ENCODE results near the gene QPCTL.

The QPCTL gene

DNA sequence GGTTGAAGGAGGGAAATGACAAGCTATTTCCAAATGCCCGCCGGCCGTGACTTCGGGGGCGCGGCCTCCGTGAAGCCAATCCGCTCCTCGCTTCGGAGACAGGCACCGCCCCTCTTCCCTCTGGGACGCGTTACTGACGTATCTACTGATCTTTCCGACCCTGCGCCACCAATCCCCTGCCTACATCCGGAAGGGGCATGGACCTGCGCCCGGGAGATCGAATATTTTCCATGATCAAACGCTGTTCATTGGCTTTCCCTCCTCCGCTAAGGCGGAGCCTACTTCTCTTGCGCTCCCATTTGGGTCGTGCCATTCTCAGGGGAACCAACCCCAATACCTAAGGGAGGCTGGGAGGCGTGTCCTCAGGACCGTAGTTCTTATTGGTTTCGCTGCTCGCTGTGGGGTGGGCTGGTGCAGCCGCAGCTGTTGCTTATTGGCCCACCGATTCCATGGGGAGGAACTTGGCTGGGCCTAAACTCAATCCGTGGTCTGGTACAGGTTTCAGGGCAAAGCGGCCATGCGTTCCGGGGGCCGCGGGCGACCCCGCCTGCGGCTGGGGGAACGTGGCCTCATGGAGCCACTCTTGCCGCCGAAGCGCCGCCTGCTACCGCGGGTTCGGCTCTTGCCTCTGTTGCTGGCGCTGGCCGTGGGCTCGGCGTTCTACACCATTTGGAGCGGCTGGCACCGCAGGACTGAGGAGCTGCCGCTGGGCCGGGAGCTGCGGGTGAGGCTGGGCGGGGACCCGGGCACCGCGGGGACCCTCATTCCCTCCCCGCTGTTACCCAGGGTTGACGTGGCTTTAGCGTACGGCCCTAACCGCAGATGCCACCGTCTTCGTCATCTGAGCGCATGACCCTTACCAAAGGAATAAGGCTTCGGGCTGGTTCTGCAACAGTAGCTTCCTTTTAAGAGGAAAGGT, at the start of gene QPCTL:
Gene QPCTL, plus strand, starts transcription at position 480 of the 919 bp plus-strand sequence. Its CDS starts 38 bp downstream, at position 518.
- peak; percentile 98 for DNase-seq

DNA sequence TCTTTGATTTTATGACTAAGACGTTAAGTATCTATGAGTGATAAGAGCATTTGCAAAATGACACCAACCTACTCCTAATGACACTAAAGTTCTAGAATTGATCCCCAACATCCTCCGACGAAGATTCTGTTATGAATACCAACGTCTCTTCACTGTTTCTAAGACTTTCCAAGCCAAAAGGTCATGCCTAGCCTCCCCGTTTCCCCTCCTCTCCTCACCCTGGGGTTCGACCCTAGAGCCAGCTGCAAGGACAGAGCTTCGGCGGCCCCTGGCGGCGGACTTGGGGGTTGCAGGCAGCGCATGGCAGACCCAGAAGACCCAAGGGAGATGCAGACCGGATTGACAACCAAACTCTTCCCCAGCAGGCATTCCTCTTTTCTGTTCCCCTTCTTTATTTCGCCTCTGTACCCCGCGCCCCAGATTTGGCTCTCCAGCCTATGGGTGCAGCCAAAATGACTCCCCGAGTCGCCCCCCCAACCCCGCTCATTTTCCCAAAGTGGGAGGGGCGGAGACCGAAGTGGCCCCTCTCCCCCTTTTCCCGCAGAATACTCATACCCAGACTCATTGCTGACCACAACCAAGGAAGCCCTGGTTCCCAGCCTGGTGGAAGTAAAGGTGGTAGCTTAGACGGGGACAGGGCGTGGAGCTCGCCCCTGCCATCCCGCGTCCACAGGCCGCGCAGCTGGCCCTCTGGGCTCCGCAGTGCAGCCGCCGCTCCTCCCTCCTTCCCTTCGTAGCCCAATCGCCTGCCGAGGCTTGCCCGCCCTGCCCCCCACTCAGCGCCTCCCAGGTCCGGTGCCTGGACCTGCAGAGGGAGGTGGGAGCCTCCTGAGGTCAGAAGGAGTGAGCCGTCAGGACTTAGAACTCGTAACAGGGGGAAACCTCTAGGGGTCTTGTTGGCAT, 49.2 kb upstream of the QPCTL start:
- DNase-seq: peak; percentile 88

DNA sequence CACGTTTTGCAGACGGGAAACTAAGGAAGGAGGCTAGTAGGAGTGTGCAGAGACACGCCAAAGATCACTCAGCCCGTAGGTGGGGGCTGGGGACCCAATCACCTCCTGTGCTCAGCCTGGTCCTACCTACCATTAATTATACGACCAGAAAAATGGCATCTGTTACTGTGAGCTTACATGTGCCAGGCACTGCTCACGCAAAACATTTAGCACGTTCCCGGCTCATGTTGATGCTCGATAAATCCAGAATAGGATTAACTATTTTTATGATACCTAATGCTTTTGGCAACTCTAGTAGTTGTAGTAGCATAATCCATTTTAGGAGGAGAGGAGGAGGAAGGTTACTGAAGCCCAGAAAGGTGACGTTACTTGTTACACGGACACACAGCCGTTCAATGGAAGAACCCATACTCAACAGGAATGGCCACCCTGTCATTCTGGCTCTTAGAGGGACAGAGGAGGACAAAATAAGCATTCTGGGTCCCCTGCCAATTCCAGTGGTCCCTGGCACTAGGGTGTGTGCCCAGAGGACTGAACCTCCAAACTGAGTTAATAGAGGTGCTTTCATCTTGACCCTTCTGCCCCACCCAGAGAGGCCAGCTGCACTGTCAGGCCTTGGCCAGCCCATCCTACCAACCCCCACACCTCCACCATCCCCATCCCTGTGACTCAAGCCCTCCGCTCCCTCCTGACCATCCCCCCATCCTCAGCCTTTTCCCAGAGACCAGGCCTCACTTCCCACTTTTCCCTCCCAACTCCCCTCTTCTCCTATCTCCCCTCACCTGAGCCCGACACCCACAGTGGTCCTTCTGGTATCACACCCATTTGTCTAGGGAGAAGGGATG, 48.3 kb upstream of the QPCTL start:
- no peak for DNase-seq

DNA sequence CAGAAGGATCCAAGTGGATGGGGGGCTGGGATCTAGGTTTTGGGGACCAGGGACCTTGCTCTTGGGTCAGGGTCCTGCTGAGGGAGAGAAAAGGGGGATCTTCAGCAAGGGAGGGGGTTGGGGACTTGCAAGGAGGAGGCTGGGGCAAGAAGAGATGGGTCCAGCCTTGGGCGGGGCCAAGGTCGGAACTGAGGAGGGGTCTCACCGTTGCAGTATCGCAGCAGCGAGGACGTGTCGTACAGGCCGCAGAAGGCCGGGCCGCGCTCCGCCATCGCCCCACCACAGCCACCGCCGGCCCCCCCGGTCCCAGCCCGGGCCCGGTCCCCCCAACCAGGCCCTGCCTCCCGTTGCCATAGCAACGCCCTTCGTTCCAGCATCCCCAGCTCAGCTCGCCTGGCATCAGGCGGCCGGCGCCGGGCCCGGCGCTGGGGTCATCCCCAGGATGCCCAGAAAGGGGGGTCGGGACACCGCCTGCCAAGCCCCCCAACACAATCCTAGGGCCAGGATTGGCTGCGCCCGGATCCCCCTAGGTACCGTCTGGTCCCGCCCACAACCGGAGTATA, 47.3 kb upstream of the QPCTL start:
- DNase-seq: no peak

DNA sequence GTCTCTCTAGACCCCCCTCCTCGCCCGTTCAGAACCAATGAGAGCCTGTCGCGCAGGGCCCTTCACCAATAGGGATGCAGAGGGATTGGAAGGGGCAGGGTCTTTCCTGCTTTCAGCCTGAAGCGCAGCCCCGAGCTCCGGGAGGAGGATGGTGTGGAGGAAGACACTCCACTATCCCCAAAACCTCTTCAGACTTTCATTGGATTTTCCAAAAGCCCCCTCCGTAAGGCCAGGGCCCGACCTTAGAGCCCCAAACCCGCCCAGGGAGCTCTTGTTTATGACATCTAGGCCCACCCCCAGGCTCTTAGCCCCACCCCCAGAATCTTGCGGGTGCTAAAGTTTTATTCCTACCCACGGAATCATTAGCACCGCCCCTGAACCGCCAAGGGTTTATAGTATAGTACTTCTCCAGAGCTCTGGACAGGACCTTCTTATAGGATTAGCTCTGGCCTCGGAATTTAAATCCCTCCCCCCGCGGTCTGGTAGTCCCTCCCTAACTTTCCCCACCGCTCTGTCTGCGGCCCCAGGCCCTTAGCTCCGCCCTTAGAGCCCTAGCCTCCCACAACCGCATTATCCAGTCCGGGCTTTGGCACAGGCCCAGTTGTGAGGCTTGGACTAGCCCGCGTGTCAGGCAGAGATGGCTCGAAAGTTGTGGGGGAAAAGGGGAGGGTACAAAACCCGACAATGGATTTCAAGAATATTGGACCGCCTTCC, 46.7 kb upstream of the QPCTL start:
- peak; percentile 82 for DNase-seq

DNA sequence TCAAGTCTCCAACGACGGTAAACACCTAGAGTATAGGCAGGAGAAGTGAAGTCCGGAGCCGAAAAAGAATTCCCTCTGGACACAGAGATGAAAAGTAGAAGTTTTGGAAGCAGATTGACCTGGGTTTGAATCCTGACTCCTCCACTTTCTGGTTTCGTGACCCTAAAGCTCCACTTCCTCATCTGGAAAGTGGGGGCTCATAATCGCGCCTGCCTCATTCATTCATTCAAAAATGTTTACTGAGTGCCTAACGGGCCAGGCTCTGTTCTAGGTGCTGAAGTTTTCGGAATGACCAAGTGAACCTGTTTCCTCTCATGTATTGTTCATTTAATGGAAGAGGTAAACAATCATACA, 46.1 kb upstream of the QPCTL start:
- DNase-seq: no peak

DNA sequence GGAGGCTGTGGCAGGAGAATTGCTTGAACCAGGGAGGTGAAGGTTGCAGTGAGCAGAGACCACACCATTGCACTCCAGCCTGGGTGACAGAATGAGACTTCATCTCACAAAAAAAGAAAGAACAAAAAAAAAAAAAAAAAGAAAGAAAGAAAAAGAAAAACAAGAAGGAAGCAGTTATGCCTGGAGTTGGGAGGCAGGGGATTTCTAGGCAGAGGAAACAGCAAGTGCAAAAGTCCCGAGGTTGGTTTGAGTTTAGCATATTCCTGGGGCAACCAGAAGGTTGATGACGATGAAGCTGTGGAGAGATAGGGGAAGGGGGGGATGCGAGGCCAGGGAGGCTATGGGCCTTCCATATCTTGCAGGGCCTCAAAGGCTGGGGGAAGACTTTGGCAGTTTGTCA, 41.7 kb upstream of the QPCTL start:
- DNase-seq: no peak

DNA sequence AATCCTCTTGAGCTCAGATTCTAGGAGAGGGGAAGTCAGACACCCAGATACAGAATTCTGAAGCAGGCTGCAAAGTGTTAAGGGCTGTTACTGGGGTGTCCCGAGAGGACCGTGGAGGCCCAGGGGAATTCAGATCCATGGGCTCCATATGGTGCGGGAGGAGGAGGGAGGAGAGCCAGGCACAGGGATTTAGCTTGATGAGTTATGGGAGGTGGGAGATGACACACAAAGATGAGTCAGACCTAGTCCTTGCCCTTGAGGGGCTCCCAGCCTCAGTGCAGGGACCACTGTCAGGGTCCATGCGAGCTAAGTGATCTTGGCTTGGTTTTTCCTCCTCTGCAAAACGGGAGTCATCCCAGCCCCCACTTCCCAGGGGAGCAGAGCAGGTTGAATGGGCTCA, 38.8 kb upstream of the QPCTL start:
- DNase-seq: no peak

DNA sequence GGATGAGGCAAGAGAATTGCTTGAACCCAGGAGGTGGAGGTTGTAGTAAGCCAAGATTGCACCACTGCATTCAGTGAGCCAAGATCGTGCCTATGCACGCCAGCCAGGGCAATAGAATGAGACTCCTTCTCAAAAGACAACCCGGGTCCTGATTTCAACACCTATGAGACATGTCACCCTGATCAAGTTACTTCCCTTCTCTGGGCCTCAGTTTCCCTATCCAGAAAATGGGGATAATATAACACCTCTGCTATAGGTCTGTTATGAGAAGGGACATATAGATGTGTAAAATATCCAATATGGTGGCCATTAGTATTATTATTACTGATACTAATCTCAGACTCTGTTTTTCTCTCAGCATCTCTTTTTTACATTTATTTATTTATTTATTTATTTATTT, 37.4 kb upstream of the QPCTL start:
- no peak for DNase-seq

DNA sequence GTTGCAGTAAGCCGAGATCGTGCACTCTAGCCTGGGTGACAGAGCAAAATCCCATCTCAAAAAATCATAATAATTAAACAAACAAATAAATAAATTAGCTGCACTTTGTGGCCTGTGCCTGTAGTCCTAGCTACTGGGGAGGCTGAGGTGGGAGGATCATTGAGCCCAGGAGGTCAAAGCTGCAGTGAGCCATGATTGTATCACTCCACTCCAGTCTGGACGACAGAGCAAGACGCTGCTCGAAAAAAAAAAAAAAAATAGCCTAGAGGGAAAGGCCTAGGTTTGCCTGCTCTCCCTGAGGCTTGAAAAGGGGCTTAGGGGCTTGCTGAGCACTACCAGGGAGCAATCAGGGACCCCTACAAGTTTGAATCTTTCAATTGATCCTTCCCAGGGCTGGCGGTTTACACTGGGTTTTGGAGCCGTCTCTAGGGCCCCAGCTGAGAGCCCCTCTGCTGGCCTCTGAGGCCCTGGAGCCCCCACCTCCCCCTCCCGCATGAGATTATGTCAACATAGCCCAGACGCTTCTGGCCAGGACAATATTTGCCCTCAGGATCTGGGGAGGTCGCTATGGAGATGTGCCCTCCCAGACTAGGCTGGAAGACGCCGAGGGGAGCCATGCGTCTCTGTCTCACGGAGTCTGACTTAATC, 34.8 kb upstream of the QPCTL start:
- DNase-seq: no peak

DNA sequence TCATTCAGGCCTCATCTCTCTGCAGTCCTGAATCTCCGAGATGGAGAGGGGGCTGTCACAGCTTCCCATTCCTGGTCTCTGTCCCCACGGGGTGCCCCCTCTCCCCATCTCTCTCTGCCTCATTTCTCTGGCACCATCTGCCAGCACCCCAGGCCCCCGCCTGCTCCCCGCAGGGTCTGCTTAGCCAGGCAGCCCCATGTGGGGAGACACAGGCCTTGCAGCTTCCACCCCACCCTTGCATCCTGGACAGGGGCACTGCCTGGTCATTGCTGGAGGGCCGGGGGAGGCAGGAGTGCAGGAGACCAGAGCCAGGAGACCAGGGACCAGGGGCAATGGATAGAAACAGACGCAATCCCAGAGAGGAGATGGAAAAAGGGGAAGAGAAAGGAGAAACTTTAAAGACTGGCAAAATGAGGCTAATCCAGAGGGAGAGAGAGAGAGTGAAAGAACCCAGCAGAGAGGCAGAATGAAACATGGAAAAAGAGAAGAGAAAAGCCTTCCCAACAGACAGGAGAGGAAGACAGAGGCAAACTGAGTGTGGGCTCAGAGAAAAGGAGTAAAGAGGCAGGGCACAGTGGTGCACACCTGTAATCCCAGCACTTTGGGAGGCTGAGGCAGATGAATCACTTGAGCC, 33.3 kb upstream of the QPCTL start:
- DNase-seq: no peak

DNA sequence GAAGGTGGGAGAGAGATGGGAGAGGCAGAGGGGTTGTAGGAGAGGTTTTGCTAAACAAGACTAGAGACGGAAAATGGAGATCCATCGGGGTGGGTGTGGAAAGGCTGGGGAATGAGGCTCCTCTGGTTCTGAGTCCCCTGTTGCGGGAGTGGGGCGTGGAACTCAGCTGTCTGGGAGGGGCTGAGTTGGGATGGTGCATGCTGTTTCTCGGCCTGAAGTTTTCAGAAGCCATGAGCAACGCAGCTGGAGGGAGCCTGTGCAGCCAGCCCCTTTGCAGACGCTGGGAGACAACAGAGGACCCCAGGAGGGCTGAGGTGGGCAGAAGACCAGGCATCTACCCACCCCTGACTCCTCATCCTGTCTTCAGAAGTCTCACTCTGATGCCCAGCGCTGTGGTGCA, 31.8 kb upstream of the QPCTL start:
- no peak for DNase-seq

DNA sequence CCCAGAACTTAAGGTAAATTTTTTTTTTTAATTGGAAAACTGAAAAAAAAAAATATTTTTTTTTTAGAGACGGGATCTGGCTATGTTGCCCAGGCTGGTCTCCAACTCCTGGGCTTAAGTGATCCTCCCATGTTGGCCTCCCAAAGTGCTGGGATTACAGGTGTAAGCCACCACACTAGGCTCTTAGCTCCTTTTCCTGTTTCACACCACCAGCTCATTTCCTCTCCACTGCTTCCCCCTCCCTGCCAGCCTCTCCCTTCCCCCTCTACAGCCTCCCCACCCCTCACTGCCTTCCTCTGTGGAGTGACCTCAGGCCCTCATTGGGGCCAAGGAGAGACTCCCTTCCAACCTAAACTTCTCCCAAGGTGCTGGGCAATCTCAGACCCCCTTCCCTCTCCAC, 28.7 kb upstream of the QPCTL start:
- no peak for DNase-seq

DNA sequence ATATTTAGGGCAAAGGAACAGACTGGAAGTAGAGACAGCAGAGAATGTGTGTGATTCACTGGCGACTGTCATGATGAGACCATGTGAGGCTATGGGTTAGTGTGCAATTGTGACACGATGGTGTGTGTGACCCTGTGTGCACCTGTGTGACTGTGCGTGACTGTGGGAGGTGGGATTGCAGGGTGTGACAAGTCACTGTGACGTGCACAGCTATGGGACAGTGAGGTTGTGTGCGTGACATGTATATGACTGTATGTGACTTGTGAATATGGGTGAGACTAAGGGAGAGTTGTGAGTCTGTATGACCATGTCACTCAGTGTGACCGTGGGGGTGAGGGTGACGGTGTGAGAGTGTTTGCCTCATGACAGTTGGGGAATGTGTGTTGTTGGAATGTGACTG, 27.9 kb upstream of the QPCTL start:
- no peak for DNase-seq

DNA sequence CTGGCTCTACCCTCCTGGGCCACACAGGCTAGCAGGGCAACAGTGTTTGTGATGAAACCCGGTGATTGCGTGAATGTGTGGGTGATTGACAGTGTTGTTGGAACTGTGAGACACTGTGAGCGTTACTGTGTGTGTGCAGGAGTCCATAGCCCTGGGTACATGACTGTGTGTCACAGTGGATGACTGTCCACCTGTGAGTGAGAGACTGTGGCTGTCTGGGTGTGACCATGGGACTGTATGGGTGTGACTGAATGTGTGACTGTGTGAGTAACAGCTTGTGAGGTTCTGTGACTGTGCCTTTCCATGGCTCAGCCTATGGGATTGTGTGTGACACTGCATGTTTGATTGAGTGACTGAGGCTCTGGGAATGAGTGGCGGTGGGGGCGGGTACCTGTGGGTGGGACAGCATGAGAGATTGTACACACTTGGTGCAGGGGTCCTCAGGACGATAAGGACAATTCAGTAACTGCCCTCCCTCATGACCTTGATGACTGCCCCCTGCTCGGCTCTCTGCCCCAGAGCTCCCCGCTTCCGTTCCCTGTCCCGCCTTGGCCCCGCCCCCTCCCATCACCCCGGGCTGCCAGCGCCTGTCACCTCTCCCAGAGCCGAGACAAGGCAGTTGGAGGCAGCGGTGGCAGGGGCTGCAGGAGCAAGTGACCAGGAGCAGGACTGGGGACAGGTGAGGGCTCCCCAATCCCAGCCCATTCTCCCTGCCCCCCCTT, 24.7 kb upstream of the QPCTL start, which contains the start of gene GIPR:
Gene GIPR, plus strand, starts transcription at position 602 of the 722 bp plus-strand sequence. CDS start 1,300 bp downstream, outside the sequence.
- peak; percentile 52 for DNase-seq

DNA sequence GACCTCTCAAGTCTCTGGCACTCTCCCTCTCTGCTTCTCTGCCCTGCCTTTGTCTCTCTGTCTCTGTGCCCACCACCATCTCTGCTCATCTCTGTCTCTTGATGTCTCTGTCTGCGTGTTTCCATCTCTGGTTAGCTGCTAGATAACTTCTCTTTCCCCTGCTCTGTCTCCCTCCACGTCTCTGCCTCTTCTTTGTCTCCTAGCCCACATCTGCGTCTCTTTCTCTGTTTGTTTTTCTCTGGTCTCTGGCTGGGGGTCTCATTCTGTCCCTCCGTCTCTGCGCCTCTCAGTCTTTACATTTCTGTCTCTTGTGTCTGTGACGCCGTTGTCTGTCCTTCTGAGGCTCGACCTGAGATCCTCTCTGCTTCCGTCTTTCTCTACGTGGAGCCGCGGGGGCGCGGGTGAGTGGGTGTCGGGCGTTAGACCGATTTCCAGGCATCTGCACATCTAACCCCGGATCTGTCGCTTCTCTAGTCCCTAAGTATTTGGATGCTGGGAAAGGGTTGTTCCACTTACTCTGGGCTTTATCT, 24.1 kb upstream of the QPCTL start:
- no peak for DNase-seq

DNA sequence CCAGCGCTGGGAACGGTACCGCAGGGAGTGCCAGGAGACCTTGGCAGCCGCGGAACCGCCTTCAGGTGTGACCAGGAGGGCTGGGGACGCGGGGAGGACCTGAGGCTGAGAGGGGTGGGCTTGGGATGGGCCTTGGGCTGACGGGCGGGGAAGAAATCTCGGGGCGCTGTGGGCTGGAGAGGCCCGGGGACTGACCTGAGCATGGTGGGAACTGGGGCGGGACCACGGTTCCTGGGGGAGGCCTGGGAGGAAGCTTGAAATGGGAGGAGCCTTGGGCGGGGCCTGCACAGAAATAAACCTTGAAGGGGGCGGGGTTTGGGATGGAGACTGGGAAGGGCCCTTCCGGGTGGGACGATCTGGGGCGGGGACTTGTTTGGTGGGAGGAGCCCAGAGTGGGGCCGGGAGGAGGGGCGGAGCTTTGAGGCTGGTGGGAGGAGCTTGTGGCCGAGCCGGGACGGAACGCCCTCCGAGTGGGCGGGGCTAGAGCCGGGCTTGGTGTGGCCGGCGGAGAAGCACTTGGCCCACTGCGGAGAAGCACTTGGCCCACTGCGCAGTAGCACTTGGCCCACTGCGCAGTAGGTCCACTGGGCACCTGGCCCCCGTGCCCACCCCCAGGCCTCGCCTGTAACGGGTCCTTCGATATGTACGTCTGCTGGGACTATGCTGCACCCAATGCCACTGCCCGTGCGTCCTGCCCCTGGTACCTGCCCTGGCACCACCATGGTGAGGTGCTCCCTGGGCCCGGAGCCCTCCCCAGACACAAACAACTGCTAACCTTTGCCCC, 21.6 kb upstream of the QPCTL start:
- DNase-seq: peak; percentile 58

DNA sequence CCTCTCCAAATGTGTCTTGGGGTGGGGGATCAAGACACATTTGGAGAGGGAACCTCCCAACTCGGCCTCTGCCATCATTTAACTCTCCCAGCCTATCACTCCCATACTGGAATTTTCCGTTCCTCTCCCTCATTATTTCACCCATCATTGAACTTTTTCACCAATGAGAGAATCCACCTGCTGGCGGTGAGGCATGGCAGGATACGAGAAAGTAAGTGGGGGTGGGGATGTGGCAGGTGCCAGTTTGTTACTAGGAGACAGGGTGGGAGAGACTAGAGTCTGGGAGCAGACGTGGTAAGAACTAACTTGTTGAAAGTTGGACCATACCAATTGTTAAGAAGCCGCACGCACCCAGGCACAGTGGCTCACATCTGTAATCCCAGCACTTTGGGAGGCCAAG, 17.5 kb upstream of the QPCTL start:
- DNase-seq: no peak

DNA sequence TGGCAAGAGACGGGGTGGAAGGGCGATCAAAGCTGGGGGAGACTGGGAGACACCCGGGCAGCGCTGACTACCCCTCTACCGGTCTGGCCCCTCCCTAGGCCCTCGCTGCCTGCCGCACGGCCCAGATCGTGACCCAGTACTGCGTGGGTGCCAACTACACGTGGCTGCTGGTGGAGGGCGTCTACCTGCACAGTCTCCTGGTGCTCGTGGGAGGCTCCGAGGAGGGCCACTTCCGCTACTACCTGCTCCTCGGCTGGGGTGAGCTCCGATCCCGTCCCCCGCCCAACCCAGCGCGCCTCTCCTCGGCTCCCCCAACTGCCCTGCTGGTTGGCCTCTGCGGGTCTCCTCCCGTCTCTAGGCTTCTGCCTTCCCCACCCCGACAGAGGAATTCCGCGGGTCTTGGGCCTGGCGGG, 15.6 kb upstream of the QPCTL start:
- DNase-seq: peak; percentile 34
